DND-41 (cell line): ENCODE results near the gene FARP1.

Experiments
- CTCF ChIP-seq: IDR thresholded peaks from 2 replicates; pipeline ENCODE4 v1.5.1; 2012; ENCODE audit warnings: borderline replicate concordance, low read length, moderate library complexity, mild to moderate bottlenecking; ENCODE audit not compliant: poor library complexity, severe bottlenecking; ENCODE audit errors: extremely low read depth
- EZH2 ChIP-seq: IDR thresholded peaks from 3 replicates; pipeline ENCODE4 v1.6.1; 2012; ENCODE audit warnings: borderline replicate concordance, low read depth, mild to moderate bottlenecking, moderate library complexity, low read length, inconsistent platforms; ENCODE audit not compliant: severe bottlenecking

GRCh38 chr13:98494769-98495168 lies 351.9 kb downstream of the FARP1 start:
- TF ChIP-seq CTCF = no peak
- no peak for TF ChIP-seq EZH2
